Middle frontal gyrus (tissue), 1 donor: Measurements from ENCODE around the gene ANXA11.
"Not testable (repeated sequence)": the region's sequence is repeated elsewhere in the genome, so short reads cannot be mapped to it uniquely, and the experiment has no call there.

ENCODE experiments used
- DNase-seq: peaks from one replicate; pipeline ENCODE4 v3.0.0-alpha.2; 2015; ENCODE audit warnings: low spot score; ENCODE audit errors: extremely low spot score

The ANXA11 gene

GRCh38 chr10:80146918-80147317 is 58.4 kb downstream of the ANXA11 start:
- no peak for DNase-seq

DNA sequence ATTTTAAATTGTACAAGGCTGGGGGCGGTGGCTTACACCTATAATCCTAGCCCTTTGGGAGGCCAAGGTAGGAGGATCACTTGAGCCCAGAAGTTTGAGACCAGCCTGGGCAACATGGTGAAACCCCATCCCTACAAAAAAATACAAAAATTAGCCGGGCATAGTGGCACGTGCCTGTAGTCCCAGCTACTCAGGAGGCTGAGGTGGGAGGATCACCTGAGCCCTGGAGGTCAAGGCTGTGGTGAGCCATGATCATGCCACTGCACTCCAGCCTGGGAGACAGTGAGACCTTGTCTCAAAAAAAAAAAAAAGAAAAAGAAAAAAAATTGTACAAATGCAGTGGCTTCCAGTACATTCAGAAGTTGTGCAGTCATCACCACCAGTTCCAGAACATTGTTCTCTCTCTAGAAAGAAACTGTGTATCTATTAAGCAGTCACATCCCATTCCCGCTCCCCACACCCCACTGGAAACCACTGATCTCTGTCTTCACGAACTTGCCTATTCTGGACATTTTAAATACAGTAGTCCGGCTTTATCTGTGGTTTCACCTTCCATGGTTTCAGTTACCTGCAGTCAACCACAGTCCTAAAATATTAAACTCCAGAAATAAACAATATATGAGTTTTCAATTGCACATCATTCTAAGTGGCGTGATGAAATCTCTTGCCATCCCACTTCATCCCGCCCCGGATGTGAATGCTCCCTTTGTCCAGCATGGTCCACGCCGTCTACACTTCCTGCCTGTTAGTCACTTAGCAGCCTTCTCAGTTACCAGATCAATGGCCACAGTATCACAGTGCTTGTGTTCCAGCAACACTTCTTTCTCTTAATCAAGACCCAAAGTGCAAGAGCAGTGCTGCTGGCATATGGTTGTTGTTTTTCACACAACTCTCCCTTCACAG is 59.7 kb downstream of the ANXA11 start:
- DNase-seq, result not testable (repeated sequence)

GRCh38 chr10:80144696-80145131 is 60.6 kb downstream of the ANXA11 start:
- no peak for DNase-seq

- no peak for DNase-seq
Measured at GRCh38 chr10:80144067-80144695, 61.2 kb downstream of the ANXA11 start.

DNA sequence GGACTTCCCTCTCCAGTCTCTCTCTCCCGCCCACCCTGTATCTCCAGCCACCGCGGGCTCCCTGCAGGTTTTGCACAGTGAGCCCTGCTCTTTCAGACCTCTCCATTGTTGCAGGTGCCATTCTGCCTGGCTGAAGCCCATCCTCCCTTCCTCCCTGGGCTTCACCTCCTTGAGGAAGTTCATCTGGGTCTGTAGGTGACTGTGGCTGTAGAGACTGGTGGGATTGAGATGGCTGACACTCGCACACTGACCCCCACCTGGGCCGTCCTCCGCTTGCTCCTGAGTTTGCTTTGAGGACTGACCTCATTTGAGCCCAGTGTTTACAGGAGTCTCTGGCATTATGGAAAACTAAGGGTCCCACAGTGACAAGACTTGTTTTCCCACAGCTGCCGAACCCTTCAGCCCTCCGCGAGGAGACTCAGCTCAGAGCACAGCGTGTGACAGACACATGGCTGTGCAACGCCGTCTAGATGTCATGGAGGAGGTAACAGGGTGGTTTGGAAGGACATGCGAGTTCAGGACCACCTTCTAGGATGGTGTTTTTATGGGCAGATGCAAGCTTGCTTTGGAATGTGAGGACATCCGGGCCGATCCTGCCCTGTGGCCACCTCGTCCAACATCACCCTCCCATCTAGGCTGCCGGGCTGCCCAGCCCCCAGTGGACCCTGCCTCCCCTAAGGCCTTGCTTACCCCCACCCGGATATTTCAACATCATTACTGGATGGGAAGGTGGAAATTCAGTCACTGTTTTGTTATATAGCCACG is 63.5 kb downstream of the ANXA11 start:
- no peak for DNase-seq

DNA sequence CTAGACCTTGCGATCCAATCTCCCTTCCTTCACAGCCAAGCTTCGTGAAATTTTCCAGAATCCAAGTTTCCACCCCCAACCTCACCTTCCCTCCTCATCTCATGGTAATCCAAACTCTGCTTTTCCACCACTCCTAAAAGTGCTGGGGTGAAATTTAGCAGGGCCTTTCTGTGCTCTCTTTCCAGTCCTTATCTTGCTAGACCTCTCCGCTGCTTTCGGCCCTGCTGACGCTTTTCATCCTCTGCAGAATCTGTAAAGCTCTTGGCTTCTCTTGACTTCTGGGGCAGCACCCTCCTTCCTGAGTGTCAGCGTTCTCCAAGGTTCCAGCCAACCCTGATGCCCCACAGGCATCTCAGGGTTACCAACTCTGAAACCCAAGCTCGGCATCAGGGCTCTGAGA is 65.1 kb downstream of the ANXA11 start:
- DNase-seq, result no peak

DNA sequence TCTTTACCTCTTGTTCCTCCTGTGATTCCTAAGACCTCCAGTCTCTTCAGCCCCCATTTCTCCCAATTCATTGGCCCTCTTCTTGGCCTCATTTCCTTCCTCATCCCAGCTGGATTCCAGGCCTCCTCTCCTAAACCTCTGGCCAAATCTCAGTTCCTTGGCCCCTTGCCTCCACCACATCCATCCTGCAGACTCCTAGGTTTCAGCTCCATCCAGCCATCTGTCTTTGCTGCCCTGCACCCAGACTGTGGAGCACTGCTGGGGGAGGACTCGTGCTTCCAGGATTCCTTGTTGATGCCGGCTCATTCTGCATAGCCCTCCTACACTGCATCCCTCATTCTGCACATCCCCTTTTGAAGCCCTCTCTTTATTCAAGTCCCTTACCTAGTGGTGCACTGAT is 66.1 kb downstream of the ANXA11 start:
- no peak for DNase-seq

- DNase-seq, result no peak
Measured at GRCh38 chr10:80137920-80138319, 67.4 kb downstream of the ANXA11 start.

GRCh38 chr10:80137031-80137862 is 68.1 kb downstream of the ANXA11 start:
- no peak for DNase-seq

GRCh38 chr10:80136134-80136571 is 69.2 kb downstream of the ANXA11 start:
- no peak for DNase-seq

DNA sequence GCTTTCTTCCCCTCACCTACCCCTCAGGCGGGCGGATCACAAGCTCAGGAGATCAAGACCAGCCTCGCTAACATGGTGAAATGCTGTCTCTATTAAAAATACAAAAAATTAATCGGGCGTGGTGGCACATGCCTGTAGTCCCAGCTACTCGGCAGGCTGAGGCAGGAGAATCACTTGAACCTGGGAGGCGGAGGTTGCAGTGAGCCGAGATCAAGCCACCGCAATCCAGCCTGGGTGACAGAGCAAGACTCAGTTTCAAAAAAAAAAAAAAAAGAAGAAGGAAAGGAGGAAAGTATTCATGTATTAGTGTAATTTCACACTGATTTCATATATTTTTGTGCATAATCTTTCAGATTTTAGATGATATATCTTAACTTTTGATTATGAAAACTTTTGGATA is 71.7 kb downstream of the ANXA11 start:
- not testable (repeated sequence) for DNase-seq

DNA sequence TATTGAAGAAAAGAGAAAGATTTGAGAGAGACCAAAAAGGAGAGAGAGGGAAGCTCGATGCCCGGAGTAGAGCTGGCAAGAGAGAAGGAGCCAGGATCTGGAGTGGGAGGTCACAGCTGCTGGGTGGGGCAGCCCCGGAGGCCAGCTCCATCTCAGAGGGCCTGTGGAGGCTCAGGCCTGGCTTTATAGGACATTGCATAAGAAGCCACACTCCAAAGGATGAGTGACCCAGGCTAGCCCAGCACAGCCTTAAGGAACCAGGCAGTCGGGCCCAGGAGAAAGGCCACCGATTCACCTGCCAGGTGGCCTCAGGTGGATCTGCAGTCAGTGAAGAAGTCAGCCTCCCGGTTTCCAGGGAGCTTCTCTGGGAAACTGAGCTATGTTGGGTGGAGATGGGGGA is 72.1 kb downstream of the ANXA11 start:
- DNase-seq, result no peak

- DNase-seq, result no peak
Measured at GRCh38 chr10:80132299-80133139, 72.8 kb downstream of the ANXA11 start, which contains the start of gene PLAC9. PLAC9 (plus strand) TSS chr10:80132730; CDS start chr10:80132763, 33 bp downstream.

GRCh38 chr10:80131499-80131901 is 73.8 kb downstream of the ANXA11 start:
- no peak for DNase-seq

DNA sequence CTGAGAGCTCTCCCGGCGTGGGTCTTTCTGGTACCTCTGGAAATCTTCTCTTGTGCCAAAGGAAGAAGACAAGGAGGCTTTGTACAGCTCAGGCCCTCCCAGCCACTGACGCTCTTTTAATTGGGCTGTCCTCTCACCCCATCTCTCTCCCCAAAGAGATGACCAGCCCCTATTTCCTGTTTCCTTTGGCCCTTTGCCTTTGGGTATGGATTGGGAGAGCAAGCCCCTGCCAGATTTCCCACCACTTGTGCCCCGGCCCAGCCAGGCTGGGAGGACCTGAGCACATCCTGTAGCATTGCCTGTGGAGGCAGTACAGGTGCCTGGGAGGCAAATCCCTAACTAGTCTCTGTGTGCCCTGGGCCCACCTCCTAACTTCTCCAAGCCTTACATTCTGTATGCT is 78.5 kb downstream of the ANXA11 start:
- no peak for DNase-seq

GRCh38 chr10:80122746-80123145 is 82.6 kb downstream of the ANXA11 start:
- DNase-seq, result no peak

- no peak for DNase-seq
Measured at GRCh38 chr10:80122110-80122710, 83.1 kb downstream of the ANXA11 start.

DNA sequence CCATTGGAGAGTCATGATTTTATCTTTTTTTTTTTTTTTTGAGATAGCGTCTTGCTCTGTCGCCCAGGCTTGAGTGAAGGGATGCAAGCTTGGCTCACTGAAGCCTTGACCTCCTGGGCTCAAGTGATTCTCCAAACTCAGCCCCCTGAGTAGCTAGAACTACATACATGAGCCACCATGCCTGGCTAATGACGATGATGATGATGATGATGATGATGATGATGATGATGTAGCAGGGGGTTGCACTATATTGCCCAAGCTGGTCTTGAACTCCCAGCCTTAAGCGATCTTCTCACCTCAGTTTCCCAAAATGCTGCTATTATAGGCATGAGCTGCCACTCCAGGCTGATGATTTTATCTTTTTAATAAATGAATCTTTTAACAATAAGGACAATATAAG is 86.7 kb downstream of the ANXA11 start:
- no peak for DNase-seq

GRCh38 chr10:80110986-80111385 is 94.4 kb downstream of the ANXA11 start:
- DNase-seq, result no peak
